GM19397 (cell line): ENCODE results near the gene ERBB2.
"Not testable (repeated sequence)": the region's sequence is repeated elsewhere in the genome, so short reads cannot be mapped to it uniquely, and the experiment has no call there.

Experiments used
- ATAC-seq: cut with Tn5 transposase; IDR thresholded peaks from one replicate; pipeline ENCODE4 v1.9.1; 2021; ENCODE audit warnings: mild to moderate bottlenecking, moderate library complexity; ENCODE audit not compliant: unreplicated experiment

The ERBB2 gene

DNA sequence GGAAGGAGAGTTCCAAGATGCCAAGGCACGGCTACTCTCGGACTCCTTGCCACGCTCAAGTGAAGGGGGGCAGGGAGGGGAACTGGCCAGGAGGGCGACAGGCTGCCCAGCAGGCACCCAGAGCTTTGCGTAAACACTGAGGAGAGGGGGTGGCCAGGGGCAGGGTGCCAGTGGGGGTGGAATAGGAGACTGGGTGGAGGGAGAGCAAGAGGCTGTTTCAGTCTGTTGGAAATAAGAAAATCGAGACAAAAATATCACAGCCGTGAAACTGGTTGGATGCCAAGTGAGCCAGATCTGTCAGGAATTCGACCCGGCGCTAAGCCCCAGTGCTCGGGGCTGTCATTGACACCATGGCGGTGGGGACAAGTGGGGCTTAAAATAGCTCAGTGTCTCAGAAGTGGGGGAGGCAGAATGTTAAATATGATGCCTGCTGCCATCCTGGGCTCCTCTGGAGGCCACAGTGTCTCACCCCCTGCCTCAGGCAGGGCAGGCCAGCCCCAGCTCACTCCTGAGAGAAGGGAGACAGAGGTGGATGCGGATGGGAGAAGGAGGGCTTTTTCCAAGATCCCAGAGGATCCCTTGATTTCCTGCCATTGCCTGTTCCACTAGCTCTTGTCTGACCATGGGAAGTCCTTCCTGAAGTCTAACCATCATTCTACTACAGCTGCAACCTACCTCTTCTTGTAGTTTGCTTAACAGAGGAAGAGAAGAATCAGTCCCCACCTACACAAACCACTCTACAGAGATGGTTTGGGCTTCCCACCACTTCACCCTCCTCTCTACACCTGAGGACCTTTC, 22.1 kb upstream of the ERBB2 start:
- no peak for ATAC-seq

GRCh38 chr17:39678340-39679116, 21.3 kb upstream of the ERBB2 start:
- ATAC-seq: no peak

GRCh38 chr17:39679521-39680192, 20.2 kb upstream of the ERBB2 start:
- no peak for ATAC-seq

- ATAC-seq: no peak
Observed at GRCh38 chr17:39683295-39683939, 16.4 kb upstream of the ERBB2 start.

- ATAC-seq: no peak
Observed at GRCh38 chr17:39684369-39685192, 15.3 kb upstream of the ERBB2 start.

DNA sequence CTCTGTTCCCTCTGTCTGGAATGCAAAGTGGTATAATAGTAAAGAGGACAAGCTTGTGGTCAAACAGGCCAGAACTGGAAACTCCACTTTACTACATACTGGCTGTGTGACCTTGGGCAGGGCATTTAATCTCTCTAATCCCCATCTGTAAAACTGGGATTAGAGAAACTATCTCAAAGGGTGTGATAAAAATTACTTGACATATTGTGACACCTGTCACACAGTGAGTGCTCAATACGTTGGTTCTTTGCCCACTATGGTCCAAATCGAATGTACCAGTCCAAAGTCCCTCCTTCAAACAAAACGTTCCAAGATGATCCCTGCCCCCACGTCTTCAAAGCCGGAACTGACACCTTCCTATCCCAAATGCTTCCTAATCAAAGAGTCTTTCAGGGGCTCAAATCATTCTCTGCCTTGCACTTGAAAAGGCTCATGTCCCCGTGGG, 12.7 kb upstream of the ERBB2 start:
- ATAC-seq: no peak

GRCh38 chr17:39687546-39688474, 12.1 kb upstream of the ERBB2 start, which contains the start of gene PGAP3:
Gene PGAP3 (minus strand): TSS chr17:39688057. CDS start chr17:39688014, 43 bp downstream.
- ATAC-seq: peak; percentile 88

GRCh38 chr17:39688475-39688835, 11.4 kb upstream of the ERBB2 start:
- ATAC-seq: no peak

GRCh38 chr17:39688945-39689344, 10.9 kb upstream of the ERBB2 start:
- ATAC-seq: no peak

DNA sequence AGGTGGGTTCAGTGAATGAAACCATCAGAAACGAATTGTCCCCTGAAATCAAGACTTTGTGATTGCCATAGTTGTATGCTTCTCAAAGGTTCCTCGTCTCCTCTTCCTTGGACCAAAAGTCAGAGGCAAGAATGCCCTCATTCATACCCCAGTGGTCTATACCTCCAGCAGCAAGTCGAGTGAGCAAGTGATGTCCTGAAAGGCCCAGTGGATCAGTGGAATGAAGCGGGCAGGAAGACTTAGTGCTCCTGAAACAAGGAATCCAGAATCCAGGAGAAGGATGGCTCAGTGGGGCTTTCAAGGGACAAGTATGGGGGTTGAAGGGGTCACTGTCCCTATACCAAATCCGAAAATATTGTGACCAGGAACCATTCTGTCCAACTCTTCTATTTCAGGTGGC, 5.3 kb upstream of the ERBB2 start:
- ATAC-seq: no peak

- ATAC-seq: no peak
Observed at GRCh38 chr17:39695089-39695474, 4.8 kb upstream of the ERBB2 start.

DNA sequence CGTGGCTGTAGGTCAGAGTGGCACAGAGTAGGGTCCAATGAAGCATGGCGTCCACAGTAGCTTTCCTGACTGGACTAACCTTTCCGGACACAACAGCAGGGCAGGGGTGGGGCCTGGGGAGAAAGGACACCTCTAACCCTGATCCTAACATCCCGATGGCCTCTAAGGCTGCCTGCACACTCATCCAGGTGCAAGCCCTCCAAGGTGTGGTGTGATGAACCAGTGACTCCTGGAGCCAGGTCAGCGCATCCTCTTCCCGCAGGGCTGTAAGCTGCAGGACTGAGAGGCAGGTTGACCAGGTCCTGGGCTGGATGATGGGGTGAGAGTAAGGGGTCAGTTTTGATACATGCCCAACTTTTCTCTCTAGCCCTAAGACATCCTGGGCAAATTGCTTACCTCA, 3.1 kb upstream of the ERBB2 start:
- no peak for ATAC-seq

- no peak for ATAC-seq
Observed at GRCh38 chr17:39697961-39698360, 1.9 kb upstream of the ERBB2 start.

DNA sequence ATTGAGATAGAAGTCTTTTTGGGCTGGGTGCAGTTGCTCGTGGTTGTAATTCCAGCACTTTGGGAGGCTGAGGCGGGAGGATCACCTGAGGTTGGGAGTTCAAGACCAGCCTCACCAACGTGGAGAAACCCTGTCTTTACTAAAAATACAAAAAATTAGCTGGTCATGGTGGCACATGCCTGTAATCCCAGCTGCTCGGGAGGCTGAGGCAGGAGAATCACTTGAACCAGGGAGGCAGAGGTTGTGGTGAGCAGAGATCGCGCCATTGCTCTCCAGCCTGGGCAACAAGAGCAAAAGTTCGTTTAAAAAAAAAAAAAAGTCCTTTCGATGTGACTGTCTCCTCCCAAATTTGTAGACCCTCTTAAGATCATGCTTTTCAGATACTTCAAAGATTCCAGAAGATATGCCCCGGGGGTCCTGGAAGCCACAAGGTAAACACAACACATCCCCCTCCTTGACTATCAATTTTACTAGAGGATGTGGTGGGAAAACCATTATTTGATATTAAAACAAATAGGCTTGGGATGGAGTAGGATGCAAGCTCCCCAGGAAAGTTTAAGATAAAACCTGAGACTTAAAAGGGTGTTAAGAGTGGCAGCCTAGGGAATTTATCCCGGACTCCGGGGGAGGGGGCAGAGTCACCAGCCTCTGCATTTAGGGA, 577 bp upstream of the ERBB2 start:
- not testable (repeated sequence) for ATAC-seq

DNA sequence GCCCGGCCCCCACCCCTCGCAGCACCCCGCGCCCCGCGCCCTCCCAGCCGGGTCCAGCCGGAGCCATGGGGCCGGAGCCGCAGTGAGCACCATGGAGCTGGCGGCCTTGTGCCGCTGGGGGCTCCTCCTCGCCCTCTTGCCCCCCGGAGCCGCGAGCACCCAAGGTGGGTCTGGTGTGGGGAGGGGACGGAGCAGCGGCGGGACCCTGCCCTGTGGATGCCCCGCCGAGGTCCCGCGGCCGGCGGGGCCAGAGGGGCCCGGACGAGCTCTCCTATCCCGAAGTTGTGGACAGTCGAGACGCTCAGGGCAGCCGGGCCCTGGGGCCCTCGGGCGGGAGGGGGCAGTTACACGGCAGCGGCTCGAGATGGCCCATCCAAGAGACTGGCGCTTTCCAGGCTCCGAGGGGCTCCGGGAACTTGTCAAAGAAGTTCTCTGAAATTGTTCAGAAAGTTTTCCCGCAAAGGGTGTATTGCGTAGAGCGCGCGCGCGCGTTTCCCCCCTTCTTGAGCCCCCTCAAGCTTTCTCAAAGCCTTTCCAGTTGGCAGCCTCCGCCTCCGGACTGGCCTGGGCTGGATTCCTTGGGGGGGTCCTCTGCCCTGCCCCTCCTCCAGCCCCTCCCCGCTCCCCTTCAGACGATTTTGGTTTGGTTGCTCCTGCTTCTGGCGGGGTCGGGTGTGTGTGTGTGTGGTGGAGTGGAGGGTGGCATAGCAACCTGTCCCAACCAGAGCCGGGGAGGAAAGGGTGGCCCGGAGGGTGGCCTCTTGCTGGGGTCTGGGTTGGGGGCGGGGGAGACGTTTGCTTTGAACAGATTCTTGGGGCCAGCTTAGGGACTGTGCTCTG, 504 bp downstream of the ERBB2 start:
- no peak for ATAC-seq

DNA sequence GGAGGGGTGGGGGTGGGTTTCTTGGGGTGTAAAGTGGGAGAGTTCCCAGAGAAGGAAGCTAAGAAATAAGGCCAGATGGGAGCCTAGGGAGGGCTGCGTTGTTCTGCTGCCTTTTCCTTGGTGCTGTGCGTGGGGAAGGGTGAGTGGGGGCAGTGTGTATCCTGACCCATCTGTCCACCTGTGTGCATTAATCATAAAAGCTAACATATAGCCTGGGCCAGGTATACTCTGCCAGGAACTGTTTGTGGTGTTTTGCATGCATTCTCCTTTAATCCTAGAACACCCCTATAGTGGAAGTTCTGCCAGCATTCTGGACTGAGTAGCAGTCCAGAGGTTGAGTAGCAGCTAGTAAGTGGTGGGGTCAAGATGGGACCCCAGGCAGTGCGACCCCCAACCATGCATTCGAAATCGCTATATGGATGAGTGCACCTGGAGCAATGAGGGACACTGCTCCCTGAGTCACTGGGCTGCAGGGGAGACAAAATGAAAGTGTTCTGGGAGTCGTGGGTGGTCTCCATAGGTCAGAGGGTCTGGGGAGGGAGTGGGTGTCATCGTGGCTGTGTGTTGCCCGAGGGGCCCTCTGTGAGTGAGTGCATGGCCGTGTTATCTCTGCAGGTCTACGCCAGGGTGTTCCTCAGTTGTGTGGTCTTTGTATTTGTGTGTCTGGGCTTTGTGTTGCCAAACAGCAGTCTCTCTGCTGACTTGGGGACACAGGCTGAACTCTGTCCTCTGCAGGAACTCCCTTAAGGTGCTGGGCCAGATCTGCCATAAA, 1.3 kb downstream of the ERBB2 start:
- no peak for ATAC-seq
